H9 (cell line): Measurements from ENCODE around the gene ABCB8. TPM values are rescaled to one million over a fixed set of nuclear protein-coding genes. Genes with fewer than 3 reads are reported as not detected.

Experiments
- DNase-seq: peaks from one replicate; pipeline ENCODE4 v3.0.0-alpha.2; 2017
- H2AFZ ChIP-seq: one replicate; pipeline ENCODE4 v1.6.1; 2013; ENCODE audit warnings: mild to moderate bottlenecking, low read length, control low read depth, moderate library complexity
- H2AK5ac ChIP-seq: 2 replicates; pipeline ENCODE4 v1.6.1; 2013; ENCODE audit warnings: low read length, control low read depth, mixed read lengths; ENCODE audit not compliant: insufficient read length
- H2BK120ac ChIP-seq: one replicate; pipeline ENCODE4 v1.6.1; 2013; ENCODE audit warnings: low read depth, mild to moderate bottlenecking, low read length, control low read depth, inconsistent platforms; ENCODE audit not compliant: poor library complexity, severe bottlenecking
- H2BK12ac ChIP-seq: 2 replicates; pipeline ENCODE4 v1.6.1; 2013; ENCODE audit warnings: low read length, control low read depth, mixed read lengths, low read depth; ENCODE audit not compliant: insufficient read length
- H2BK15ac ChIP-seq: 2 replicates; pipeline ENCODE4 v1.6.1; 2013; ENCODE audit warnings: low read depth, low read length, control low read depth
- H2BK20ac ChIP-seq: one replicate; pipeline ENCODE4 v1.6.1; 2013; ENCODE audit warnings: low read depth, mild to moderate bottlenecking, low read length, control low read depth, inconsistent platforms; ENCODE audit not compliant: poor library complexity, severe bottlenecking
- H2BK5ac ChIP-seq: 2 replicates; pipeline ENCODE4 v1.6.1; 2013; ENCODE audit warnings: low read length, control low read depth, mixed read lengths; ENCODE audit not compliant: insufficient read length
- H3K14ac ChIP-seq: 2 replicates; pipeline ENCODE4 v1.6.1; 2013; ENCODE audit warnings: low read length, control low read depth; ENCODE audit not compliant: insufficient read depth
- H3K18ac ChIP-seq: 2 replicates; pipeline ENCODE4 v1.6.1; 2013; ENCODE audit warnings: low read depth, mild to moderate bottlenecking, mixed read lengths, low read length, control low read depth; ENCODE audit not compliant: insufficient read length
- H3K23ac ChIP-seq: 2 replicates; pipeline ENCODE4 v1.6.1; 2013; ENCODE audit warnings: low read length, control low read depth, mixed read lengths, low read depth; ENCODE audit not compliant: insufficient read length
- H3K23me2 ChIP-seq: 2 replicates; pipeline ENCODE4 v1.6.1; 2013; ENCODE audit warnings: low read depth, mild to moderate bottlenecking, mixed read lengths, low read length, control low read depth; ENCODE audit not compliant: insufficient read length, poor library complexity, severe bottlenecking
- H3K27ac ChIP-seq: 2 replicates; pipeline ENCODE4 v1.5.1; 2013; ENCODE audit warnings: low read length, control low read depth, mixed read lengths, low read depth; ENCODE audit not compliant: insufficient read length
- H3K27me3 ChIP-seq: 2 replicates; pipeline ENCODE4 v1.6.1; 2013; ENCODE audit warnings: low read length, control low read depth, inconsistent platforms; ENCODE audit not compliant: insufficient read depth
- H3K4ac ChIP-seq: 2 replicates; pipeline ENCODE4 v1.6.1; 2013; ENCODE audit warnings: low read depth, mild to moderate bottlenecking, control low read depth, inconsistent platforms, low read length, moderate library complexity
- H3K4me1 ChIP-seq: 2 replicates; pipeline ENCODE4 v1.6.1; 2013; ENCODE audit warnings: low read length, control low read depth, inconsistent platforms; ENCODE audit not compliant: insufficient read depth
- H3K4me2 ChIP-seq: 2 replicates; pipeline ENCODE4 v1.6.1; 2013; ENCODE audit warnings: low read length, control low read depth, mixed read lengths; ENCODE audit not compliant: insufficient read length, insufficient read depth
- H3K56ac ChIP-seq: 2 replicates; pipeline ENCODE4 v1.6.1; 2013; ENCODE audit warnings: low read depth, mild to moderate bottlenecking, mixed read lengths, low read length, control low read depth; ENCODE audit not compliant: insufficient read length
- H3K79me1 ChIP-seq: 2 replicates; pipeline ENCODE4 v1.6.1; 2013; ENCODE audit warnings: low read depth, mild to moderate bottlenecking, moderate library complexity, low read length, control low read depth, inconsistent platforms; ENCODE audit not compliant: insufficient read depth, poor library complexity, severe bottlenecking
- H3K79me2 ChIP-seq: 2 replicates; pipeline ENCODE4 v1.6.1; 2013; ENCODE audit warnings: low read length, control low read depth, inconsistent platforms; ENCODE audit not compliant: insufficient read depth
- H3K9ac ChIP-seq: 2 replicates; pipeline ENCODE4 v1.6.1; 2013; ENCODE audit warnings: low read length, control low read depth, mixed read lengths; ENCODE audit not compliant: insufficient read length; ENCODE audit errors: extremely low read depth
- H3K9me3 ChIP-seq: one replicate; pipeline ENCODE4 v1.6.1; 2013; ENCODE audit warnings: low read depth, low read length, inconsistent platforms; ENCODE audit not compliant: control insufficient read depth
- H3T11ph ChIP-seq: one replicate; pipeline ENCODE4 v1.6.1; 2013; ENCODE audit warnings: mild to moderate bottlenecking, low read length, control low read depth, inconsistent platforms
- H4K20me1 ChIP-seq: one replicate; pipeline ENCODE4 v1.6.1; 2013; ENCODE audit not compliant: control insufficient read depth, insufficient read length, insufficient read depth
- H4K5ac ChIP-seq: 2 replicates; pipeline ENCODE4 v1.6.1; 2013; ENCODE audit warnings: low read depth, mild to moderate bottlenecking, mixed read lengths, low read length, control low read depth; ENCODE audit not compliant: insufficient read length
- H4K8ac ChIP-seq: replicated peaks from 2 replicates; pipeline ENCODE4 v1.6.1; 2013; ENCODE audit warnings: low read length, control low read depth, mixed read lengths, low read depth; ENCODE audit not compliant: insufficient read length
- H4K91ac ChIP-seq: 2 replicates; pipeline ENCODE4 v1.6.1; 2013; ENCODE audit warnings: low read depth, mild to moderate bottlenecking, moderate library complexity, mixed read lengths, low read length, control low read depth; ENCODE audit not compliant: insufficient read length
- H3K27ac Mint-ChIP-seq, 3 experiments: 2 replicates in 2 of 3; 3 replicates in 1 of 3; pipeline ENCODE4 v1.8.0; 2020 to 2021; ENCODE audit warnings: mixed read lengths in 3 of 3, mild to moderate bottlenecking in 1 of 3, moderate library complexity in 1 of 3
- H3K27me3 Mint-ChIP-seq: 2 replicates; pipeline ENCODE4 v1.8.0; 2021; ENCODE audit warnings: low read depth, mild to moderate bottlenecking, moderate library complexity, mixed read lengths
- H3K36me3 Mint-ChIP-seq, 3 experiments: 2 replicates in 2 of 3; 3 replicates in 1 of 3; pipeline ENCODE4 v1.8.0; 2020 to 2021; ENCODE audit warnings: low read depth in 3 of 3, mixed read lengths in 3 of 3; ENCODE audit not compliant: insufficient read depth in 1 of 3
- H3K4me1 Mint-ChIP-seq, 2 experiments: 2 replicates each; pipeline ENCODE4 v1.8.0; 2020; ENCODE audit warnings: mixed read lengths in 2 of 2
- H3K4me3 Mint-ChIP-seq, 2 experiments: 2 replicates in 1 of 2; 3 replicates in 1 of 2; pipeline ENCODE4 v1.8.0; 2020 to 2021; ENCODE audit warnings: mild to moderate bottlenecking in 2 of 2, mixed read lengths in 2 of 2, moderate library complexity in 1 of 2
- H3K9me3 Mint-ChIP-seq, 2 experiments: 2 replicates in 1 of 2; 3 replicates in 1 of 2; pipeline ENCODE4 v1.8.0; 2020; ENCODE audit warnings: mild to moderate bottlenecking in 2 of 2, mixed read lengths in 2 of 2, moderate library complexity in 1 of 2
- WGBS: extraction: QIAGEN DNeasy Blood & Tissue Kit; methylation state at CpG from one replicate; pipeline ENCODE4 v1.1.7; 2013; ENCODE audit warnings: missing lambda C conversion rate, low lambda C conversion rate, mixed read lengths; ENCODE audit not compliant: insufficient read length; ENCODE audit errors: extremely low coverage; 5-methylcytosine and 5-hydroxymethylcytosine counted together
- total RNA-seq: library from RNA; stranded (reverse); gene quantifications from 2 replicates; pipeline ENCODE4 v1.2.1, GENCODE V29; 2021
- TF ChIP-seq, protein P1 (sequence below): fragments of 200-600 bp; sonication (generic); conservative IDR thresholded peaks from 3 replicates; pipeline ENCODE4 v1.8.0; 2021; ENCODE audit warnings: antibody characterized with exemption, mild to moderate bottlenecking

Gene ABCB8
- total RNA-seq, 1 experiment from 2014 or later, result 22.1 TPM

DNA sequence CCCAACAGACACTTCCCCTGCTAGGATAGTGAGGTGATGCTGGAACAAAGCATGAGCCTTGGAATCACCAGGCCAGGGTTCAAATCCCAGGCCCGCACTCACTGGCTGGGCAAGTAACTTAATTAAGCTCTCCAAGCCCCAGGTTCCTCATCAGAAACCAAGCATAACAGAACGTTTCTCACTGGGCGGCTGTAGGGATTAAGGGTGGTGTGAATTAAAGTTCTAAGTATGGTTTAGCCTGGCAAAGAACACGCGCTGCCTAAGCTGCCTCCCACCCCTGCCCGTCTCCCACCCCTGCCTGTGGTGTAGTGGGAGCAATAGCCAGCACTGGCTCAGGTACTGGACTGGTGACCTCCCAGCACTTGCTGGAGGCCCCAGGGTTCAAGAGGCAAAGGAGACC, 36.7 kb downstream of the ABCB8 start:
- Histone ChIP-seq H2BK120ac (no peak overlapping the region), H3K9ac (no peak overlapping the region), H3T11ph (no peak overlapping the region), H2BK15ac (no peak overlapping the region), H2BK5ac (no peak overlapping the region), H4K20me1 (no peaks in the 10 kb centered on the region), H3K27ac (no peak overlapping the region), H3K56ac (no peak overlapping the region), H2AFZ (no peak overlapping the region), H3K23me2 (peaks cover 19% of the 10 kb centered on the region), H3K79me1 (no peaks in the 10 kb centered on the region), H2AK5ac (no peak overlapping the region), H3K27me3 (no peaks in the 10 kb centered on the region), H4K91ac (no peak overlapping the region), H4K8ac (no peak overlapping the region), H2BK20ac (no peak overlapping the region), H3K14ac (no peak overlapping the region), H3K4me1 (peaks cover 5% of the 10 kb centered on the region; the same call in 1 of the 2 replicates), H3K79me2 (no peaks in the 10 kb centered on the region), H3K23ac (no peak overlapping the region), H4K5ac (no peak overlapping the region), H3K4me2 (no peak overlapping the region), H2BK12ac (no peak overlapping the region), H3K9me3 (no peaks in the 10 kb centered on the region), H3K18ac (no peak overlapping the region), H3K4ac (no peak overlapping the region)
- Mint-ChIP-seq H3K9me3 (no peaks in the 10 kb centered on the region; a peak in 2 of 5 replicates), H3K27me3 (no peaks in the 10 kb centered on the region), H3K4me3 (no peak overlapping the region), H3K27ac (no peak overlapping the region), H3K4me1 (peaks cover 28 to 34% of the 10 kb centered on the region in 2 experiments), H3K36me3 (peaks cover 28 to 50% (median 45%) of the 10 kb centered on the region in 3 experiments; a peak in 6 of 7 replicates)
- TF ChIP-seq, protein P1, sequence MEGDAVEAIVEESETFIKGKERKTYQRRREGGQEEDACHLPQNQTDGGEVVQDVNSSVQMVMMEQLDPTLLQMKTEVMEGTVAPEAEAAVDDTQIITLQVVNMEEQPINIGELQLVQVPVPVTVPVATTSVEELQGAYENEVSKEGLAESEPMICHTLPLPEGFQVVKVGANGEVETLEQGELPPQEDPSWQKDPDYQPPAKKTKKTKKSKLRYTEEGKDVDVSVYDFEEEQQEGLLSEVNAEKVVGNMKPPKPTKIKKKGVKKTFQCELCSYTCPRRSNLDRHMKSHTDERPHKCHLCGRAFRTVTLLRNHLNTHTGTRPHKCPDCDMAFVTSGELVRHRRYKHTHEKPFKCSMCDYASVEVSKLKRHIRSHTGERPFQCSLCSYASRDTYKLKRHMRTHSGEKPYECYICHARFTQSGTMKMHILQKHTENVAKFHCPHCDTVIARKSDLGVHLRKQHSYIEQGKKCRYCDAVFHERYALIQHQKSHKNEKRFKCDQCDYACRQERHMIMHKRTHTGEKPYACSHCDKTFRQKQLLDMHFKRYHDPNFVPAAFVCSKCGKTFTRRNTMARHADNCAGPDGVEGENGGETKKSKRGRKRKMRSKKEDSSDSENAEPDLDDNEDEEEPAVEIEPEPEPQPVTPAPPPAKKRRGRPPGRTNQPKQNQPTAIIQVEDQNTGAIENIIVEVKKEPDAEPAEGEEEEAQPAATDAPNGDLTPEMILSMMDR, result no peak
- DNase-seq, result no peak
- WGBS, result no CpG with 5 or more reads among the region's 6 CpGs
